SKM-1 treated with dmso at 0.1 percent for 144 hours (cell line): ENCODE data around the gene C1QTNF6.

Experiments used
- DNase-seq: peaks from one replicate; lab custom pipeline; 2025; ENCODE audit not compliant: unreplicated experiment; lab: John Stamatoyannopoulos, UW

Gene C1QTNF6

DNA sequence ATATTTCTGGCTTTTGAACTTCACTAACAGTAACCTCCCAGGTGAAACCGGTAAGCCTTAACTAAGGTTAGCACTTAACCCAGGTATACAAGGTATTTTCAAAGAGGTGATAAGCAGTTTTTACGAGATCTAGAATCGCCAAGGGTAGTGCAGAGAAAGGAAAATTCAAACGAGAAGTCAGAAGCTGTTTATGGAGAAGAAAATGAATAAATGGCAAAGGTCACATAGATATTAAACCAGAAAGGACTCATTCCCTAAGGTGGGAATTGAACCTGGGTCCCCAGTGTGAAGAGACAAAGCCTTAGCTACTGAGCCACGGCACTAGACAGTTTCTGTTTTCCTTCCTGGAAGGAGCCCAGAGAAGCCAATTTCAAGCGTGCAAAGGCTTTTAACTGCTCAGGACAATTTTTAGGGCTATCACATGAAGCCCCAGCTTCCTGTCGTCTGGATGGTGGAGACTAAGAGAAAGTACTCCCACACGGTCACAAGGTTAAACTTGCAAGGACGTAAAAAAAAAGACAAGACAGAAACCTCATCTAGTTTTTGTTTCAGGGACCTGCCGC is 5.7 kb upstream of the C1QTNF6 start:
- DNase-seq: no peak

DNA sequence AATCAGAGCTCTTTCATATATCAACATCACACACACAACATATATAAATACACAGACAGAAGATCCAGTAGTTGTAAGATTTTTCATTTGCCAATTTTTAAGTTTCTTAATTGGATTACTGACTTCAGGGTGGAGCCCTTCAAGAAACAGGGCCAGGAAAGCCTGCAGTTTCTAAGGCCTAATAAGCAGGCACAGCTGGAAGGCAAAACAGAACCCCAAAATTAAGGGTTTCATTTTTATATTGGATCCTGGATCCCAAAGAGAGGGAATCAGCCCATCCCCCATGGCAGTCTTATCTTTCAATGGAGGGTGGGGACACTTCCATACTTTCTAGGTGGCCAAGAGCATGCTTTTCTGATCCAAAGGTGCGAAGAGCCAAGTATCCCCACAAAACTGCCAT is 4.7 kb upstream of the C1QTNF6 start:
- DNase-seq: no peak

DNA sequence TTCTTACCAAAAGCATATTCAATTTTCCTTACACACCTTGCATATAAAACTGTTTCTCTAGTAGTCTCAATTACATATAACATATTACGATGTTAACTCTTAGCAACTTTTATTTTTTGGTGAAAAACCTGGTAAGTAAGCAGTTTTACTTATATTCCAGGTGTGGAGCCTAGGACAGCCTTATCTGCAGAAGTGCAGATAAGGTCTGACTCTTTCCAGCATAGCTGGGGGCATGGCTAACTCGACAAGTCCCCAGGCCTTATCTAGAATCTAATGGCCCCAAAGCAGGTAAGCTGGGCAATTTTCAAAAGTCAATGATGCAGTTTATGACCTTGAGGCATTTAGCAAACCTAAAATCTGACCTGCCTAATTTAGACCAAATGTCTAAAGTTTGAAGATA is 4.2 kb upstream of the C1QTNF6 start:
- no peak for DNase-seq

DNA sequence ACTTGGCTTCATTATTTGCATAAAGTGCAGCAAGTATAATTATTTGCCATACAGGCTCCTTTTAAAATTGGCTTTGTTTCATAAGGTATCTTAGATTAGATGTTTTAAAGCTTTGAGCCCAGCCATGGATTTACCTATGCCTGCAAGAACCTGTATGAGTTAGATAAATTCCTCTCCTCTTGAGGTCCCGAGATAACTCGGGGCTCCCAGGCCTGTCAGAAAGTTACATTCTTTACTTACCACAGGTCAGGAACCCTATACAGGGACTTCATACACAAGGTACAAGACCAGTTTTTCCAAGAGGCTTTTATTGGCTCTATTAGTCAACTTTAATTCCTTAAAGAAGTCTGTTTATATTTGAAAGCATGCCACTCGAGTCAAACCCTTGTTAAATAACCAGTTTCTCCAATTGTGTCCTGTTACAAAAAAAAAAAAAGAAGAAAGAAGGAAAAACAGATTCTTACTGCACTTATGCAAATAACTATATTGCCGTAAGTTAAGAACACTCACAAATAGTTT is 2.3 kb upstream of the C1QTNF6 start:
- DNase-seq: no peak

DNA sequence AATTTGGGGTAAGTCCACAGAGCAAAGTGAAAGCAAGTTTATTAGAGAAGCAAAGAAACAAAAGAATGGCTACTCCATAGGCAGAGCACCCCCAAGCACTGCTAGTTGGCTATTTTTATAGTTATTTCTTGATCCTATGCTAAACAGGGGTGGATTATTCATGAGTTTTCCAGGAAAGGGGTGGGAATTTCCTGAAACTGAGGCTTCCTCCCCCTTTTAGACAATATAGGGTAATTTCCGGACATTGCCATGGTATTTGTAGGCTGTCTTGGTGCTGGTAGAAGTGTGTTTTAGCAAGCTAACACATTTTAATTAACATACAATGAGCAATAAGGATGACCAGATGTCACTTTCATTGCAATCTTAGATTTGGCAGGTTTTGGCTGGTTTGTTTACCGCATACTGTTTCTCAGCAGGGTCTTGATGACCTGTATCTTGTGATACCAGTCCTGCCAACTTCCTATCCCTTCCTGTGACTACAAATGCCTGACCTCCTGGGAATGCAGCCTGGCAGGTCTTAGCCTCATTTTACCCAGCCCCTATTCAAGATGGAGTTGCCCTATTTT is 937 bp upstream of the C1QTNF6 start:
- DNase-seq: no peak

DNA sequence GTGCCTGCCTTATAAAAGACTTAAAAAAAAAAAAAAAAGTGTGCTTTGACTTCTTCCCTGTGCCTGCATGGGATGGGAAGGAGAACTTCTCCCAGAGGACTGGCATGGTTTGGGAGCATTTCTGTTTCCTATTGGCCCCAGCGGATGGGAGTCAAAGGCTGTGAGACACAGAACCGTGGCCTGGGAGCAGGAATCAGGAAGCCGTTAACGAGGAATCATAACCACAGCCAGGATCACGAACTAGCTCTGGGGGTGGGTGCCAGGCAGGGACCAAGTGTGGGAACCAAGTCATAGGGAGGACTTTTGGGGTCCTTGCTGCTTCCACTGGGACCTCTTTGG is 526 bp downstream of the C1QTNF6 start:
- no peak for DNase-seq

DNA sequence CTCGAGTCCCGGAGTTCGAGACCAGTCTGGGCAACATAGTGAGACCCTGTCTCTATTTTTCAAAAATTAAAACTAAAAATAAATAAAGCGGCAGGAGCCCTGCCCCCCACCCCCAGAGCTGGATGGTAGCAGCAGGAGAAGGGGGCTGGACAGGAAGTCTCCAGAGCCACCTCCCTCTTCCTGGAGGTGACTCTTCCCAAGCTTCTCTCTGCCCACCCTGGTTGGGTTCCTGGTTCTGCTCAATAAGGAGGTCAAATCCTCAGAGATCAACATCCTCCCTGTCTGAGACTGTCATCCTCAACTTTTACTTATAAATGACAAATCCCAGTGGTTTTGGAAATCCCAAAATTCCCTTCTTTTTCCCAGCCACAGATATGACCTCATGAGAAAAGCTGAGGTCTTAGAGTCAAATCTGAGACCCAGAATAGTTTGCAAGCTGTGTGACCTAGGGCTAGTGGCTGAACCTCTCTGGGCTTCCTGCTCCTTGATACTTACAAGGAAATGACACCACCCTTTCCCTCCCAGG is 987 bp downstream of the C1QTNF6 start:
- DNase-seq: no peak

DNA sequence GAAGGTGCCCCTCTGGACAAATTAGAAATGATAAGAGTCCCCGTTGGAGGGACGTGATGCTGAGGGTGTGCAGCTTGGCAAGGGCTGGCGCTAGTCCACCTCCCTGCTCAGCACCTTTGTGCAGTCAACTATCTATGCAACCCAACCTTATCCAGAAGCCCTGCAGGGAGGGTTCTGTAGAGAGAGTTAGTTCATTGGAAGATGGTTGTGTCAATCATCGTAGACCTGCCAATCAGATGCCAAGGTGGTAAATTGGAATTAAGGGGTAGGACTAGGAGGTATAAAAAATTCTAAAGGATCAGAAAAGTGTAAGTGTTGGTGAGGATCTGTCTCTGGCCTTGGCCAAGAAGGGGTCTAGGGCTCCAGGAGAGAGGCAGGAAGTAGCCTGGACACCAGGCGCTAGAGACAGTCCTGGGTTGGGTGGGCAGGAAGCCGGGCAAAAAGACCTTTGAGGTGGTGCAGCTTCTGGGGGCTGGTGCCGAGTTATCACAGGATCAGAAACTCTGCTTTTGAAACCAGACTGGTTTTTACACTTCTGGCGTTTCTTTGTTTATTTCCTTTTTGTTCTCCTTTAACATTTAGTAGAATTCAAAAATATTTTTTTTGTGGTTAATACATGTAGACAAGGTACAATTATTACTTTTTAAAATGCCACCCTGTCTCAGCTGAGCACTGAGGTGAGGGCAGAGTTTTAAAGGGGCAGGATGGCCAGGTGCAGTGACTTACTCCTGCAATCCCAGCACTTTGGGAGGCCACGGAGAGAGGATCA is 1.6 kb downstream of the C1QTNF6 start:
- peak; percentile 27 for DNase-seq

DNA sequence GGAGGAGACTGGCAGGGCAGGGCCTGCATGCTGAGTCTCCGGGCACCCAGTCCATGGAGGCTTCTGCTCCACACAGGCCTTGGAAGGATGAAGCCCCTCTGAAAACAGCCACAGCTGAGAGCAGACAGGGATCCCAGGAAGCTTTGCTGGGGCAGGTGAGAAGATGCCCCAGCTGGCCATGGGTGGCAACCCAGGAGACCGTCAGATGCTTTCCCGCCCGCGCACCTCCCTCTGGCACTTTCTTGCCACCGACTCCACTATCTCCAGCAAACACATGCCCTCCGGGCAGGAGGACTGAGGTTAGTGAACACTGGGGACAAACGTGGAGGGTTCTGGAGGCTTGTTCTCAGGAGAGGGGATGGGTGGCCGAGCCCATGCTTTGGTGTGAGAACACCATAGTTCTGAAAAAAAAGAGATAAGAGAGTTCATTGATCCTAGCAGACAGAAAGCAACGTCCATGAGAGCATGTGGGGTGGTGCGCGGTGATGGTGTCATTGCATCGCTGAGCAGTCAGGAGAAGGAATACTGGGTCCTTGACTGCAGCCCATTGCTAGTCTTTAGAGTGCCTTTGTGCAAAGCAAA is 2.3 kb downstream of the C1QTNF6 start:
- no peak for DNase-seq

DNA sequence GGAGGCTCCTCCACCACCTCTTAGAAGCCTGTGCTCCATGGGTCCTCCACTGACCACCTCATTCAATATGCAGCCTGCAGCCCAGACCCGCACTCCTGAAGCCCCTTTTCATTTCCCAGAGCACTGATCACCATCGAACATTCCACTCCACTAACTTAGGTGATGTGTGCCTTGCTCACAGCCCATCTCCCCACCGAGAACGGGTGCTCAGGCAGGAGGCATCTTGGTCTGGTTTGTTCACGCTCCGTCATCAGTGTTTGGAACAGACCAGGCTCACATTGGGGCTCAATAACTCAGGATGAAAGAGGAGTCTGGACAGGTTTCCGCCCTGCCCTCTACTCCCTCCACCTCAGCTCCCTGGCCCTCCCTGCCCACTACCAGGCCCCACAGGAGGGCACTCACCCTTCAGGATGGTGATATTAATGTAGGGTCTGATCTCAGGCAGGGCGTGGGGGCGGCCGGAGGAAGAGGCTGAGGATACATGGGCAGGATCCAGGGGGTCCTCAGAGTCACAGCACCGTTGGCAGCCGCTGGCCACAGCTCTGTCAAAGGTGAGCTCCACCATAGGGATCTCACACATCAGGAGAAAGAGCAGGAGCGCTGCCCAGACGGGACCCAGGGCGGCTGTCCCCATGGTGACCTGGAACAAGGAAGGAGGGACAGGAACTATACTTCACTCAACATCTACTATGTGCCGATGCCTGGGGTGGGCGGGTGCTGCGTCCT is 3.1 kb downstream of the C1QTNF6 start:
- DNase-seq: no peak

DNA sequence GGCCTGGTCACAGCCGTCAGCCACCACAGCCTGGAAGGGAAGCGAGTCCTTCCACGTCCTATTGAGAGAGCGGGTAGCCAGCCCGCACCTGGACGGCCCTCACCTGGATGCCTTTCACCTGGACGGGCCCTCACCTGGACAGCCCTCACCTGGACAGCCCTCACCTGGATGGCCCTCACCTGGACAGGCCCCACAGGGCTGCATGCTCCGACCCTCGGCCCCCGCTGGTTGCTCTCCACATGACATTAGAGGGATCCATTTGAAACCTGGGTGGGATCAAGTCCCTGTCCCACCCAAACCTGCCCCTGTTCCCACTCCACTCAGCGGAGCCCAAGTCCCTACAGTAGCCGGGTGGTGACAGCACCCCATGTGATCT is 3.7 kb downstream of the C1QTNF6 start:
- no peak for DNase-seq

DNA sequence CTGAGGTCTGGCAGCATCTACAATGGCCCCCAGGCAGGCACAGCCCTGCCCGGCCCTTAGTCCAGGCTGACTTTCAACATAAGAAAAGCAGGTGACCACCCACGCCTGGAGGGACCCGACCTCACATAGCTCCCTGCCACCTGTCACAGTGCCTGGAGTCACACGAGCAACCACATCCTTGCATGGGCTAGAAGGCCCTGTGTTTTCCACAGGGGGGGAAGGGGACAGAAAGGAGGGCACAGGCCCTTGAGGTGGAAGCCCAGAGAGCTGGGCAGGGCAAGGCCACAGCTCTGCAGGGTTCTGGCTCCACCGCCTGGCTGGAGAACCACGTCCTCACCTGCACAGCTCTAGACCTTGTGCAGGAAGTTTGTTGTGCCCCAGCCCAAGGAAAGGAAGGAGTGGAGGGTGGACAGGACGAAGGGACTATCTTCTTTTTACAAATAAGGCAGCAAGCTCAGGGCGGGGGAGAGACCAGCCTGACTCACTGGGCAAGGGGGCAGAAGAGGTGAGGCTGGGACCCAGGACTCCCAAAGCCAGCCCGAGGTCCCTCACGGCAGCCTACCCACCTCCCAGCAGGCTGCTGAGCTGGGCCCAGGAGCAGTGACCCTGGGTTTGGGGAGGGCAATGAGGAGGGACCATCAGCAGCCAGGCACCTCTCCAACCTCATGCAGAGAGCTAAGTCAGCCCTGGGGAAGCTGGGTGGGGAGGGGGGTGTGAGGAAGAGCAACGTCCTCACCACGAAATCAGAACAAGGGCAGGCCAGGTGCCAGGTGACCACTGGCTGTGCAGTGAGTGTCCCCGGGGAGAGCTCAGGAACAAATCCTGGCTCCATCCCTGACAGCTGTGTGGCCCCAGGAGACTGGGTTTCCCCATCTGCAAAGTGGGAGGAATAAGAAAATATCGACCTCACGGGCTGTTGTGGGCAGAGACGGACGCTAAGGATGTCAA is 4.3 kb downstream of the C1QTNF6 start:
- no peak for DNase-seq

DNA sequence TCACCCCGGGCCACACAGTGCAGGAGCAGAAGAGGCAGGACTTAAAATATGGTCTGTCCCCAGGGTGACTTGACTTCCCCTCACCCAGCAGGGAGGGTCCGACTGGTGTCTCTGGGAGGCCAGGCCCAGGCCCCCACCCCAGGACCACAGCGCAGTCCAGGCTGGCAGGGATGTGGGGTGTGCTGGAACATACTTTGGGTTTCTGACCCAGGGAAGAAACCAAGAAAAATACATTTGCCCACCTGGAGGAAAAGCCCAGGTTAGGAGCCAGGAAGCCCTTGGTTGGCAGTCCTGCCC is 5.2 kb downstream of the C1QTNF6 start:
- no peak for DNase-seq

DNA sequence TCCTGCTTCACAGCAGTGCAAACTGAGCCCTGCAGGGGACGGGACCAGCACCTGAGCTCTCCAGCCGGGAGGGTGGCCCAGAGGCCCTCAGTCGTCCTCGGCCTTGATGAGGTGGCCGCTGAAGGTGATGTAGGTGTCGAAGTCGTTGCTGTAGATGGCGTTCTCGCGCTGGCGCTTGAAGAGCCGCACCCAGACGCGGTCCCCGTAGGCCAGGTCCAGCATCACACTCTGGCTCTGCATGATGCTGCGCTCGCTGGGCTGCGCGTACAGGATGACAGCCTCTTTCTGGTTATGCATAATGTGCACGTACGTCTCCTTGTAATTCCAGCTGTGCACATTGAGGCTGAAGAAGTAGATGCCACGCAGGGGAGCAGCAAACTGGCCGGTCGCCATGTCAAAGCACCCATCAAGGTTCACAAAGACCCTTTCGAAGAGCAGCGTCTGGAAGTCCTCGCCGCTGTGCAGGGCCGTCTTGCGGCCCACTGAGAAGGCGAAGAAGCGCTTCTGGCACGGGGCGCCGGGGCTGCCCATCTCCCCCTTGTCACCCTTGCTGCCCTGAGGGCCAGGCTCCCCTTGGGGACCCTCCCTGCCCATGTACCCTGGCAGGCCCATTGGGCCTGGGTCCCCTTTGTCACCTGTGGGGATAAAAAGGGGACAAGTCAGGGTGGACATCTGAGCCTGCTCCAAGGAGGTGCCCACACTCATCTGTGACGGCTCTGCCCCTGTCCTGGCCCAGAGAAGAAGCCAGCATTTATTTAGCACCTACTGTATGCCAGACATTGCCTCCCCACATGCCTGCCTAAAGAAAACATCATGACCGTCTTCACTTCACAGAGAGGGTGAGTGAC is 5.7 kb downstream of the C1QTNF6 start:
- no peak for DNase-seq

DNA sequence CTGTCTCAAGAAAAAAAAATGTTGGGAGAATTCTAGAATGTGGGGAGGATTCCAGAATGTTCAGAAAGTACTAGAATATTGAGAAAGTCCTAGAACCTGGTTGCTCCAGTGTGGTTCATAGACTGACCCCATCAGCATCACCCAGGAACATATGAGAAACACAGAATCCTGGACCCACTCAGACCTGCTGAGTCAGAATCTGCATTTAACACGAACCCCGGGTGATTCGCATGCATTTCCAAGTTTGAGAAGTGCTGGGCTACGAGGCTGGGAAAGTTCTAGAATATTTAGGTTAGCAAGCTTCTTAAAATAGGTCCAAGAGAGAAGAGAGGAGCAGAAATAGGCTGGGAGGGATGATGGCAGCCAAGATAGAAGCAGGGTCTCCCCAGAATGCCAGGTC is 6.4 kb downstream of the C1QTNF6 start:
- no peak for DNase-seq

DNA sequence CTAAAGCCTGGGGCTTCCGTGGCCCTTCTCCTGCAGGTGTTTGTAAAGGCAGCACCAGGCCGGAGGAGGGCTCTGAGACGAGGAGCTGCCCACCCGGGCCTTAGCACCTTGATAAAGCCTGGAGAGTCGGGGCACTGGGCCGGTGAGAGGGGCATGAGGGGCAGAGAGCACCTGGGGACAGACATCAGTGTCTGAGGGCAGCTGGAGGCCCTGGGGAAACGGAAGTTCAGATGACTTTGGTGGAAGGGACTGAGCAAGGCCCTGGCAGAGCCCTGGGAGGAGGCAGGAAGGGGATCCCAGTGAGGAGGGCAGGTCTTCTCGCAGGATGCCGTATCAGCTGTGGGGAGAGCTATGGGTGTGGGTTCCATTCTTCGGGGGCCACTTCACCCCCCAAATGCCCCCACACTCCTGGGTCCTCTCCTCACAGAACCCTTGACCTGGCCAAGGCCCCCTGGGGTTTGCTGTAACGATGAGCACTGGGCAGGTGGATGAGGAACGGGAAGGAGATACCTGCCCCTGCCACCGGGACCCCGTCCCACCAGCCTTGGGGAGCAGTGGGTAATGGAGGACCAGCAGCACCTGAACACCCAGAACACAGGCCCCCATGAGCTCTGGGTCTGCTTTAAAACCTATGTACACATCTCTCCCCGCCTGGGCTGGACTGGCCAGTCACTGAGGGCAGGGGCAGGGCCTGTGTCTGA is 7.4 kb downstream of the C1QTNF6 start:
- no peak for DNase-seq

DNA sequence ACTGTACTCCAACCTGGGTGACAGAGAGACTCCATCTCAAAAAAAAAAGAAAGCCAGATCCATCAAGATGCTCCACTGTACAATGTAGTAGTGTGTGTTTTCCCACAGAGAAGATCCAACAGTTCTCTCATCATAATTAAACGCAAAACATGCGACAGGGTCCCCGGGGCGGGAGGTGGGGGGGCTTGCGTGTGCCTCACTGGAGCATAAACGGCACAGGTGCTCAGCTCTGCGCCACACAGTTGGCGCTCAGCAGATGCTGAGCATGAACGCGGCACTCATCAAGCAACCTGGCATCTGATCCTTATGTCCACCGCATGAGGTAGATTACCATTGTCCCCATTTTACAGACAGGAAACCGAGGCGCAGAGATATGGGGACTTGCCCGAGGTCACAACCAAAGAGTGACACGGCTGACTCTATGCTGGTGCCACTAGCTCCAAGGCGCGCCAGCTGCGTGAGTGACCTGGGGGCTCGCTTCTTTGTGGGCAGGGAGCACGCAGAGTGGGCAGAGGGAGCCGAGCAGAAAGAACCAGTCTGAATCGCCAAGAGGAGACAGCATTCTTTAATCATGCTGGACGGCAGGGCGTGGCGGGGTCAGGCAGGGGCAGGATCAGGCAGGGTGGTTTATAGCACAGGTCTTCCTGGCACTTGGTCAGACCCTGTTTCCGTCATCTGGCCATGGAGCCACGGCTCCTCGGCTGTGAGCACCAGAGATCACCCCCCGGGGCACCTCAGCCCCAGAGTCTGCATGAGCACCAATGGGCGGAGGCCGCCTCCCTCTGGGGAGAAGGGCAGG is 8.2 kb downstream of the C1QTNF6 start:
- no peak for DNase-seq

DNA sequence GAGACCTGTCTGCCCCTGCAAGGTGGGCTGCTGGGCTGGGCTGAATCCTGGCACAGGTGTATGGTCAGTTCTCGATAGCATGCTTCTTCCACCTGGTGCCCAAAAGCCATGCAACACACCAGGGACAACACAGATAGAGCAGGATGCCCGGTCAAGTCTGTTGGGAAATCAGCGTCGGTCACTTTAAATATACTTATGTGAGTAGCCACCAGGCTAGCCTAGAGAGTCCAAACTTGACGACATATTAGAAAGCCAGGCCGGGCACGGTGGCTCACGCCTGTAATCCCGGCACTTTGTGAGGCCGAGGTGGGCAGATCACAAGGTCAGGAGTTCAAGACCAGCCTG is 8.9 kb downstream of the C1QTNF6 start:
- no peak for DNase-seq
